HCT116 (cell line): ENCODE results near the gene INAFM1. TPM values are rescaled to one million over a fixed set of nuclear protein-coding genes. Genes with fewer than 3 reads are reported as not detected.

Experiments
- ATAC-seq: fragments of 200-7000 bp; cut with Tn5 transposase; 2 replicates; pipeline ENCODE4 v1.9.1; 2020; ENCODE audit warnings: mild to moderate bottlenecking, moderate library complexity
- BruUV-seq: library from RNA; stranded (reverse); fragments of 400-500 nt; replicated peaks from 2 replicates; lab custom pipeline; 2021; lab: Mats Ljungman, UMichigan
- CTCF ChIA-PET: fragments of 300-600 bp; sonication (Branson Sonifier 250); formaldehyde crosslinking; loops from one replicate; lab custom pipeline; 2021; ENCODE audit warnings: antibody characterized with exemption; lab: Charles Lee
- POLR2A ChIA-PET: fragments of 300-600, 350-600 bp; sonication (Branson Sonifier 250); formaldehyde crosslinking; loops from one replicate; lab custom pipeline; 2021; ENCODE audit warnings: antibody characterized with exemption; lab: Charles Lee
- RAD21 ChIA-PET, 2 experiments: fragments of 300-600 bp; sonication (Branson Sonifier 250); formaldehyde crosslinking; loops; one replicate each; lab custom pipeline; 2023; ENCODE audit warnings: low total read pairs in 2 of 2; ENCODE audit not compliant: uncharacterized antibody in 2 of 2, unreplicated experiment in 2 of 2, low non-redundant PET in 1 of 2; lab: Charles Lee
- DNase-seq: peaks from one replicate; pipeline ENCODE4 v3.0.0-alpha.2; 2010; ENCODE audit warnings: low read depth, low spot score
- H2AFZ ChIP-seq: fragments of 200-600 bp; shearing (Covaris generic), sonication (generic); 2 replicates; pipeline ENCODE4 v1.6.1; 2017; ENCODE audit warnings: low read depth, mixed run types, mixed read lengths, antibody characterized with exemption, low read length; ENCODE audit not compliant: poor library complexity, severe bottlenecking
- H3K27ac ChIP-seq: 2 replicates; pipeline ENCODE4 v1.5.1; 2012; ENCODE audit warnings: low read depth, low read length
- H3K27me3 ChIP-seq: fragments of 200-600 bp; sonication (generic); 2 replicates; pipeline ENCODE4 v1.6.1; 2016; ENCODE audit warnings: mixed run types, low read length, mixed read lengths; ENCODE audit not compliant: insufficient read depth
- H3K36me3 ChIP-seq, 2 experiments: fragments of 200-500 bp in 1 of 2; fragments of 200-600 bp in 1 of 2; sonication (Bioruptor generic) in 1 of 2; sonication (generic) in 1 of 2; 2 replicates each; pipeline versions ENCODE4 v1.5.1 to v1.6.1; 2014 to 2016; ENCODE audit warnings: low read length in 2 of 2, inconsistent platforms in 1 of 2, mixed read lengths in 1 of 2, mixed run types in 1 of 2; ENCODE audit not compliant: insufficient read depth in 2 of 2, control insufficient read depth in 1 of 2
- H3K4me1 ChIP-seq, 2 experiments: fragments of 200-600 bp in 1 of 2; sonication (generic) in 1 of 2; 2 replicates each; pipeline versions ENCODE4 v1.5.1 to v1.6.1; 2012 to 2017; ENCODE audit warnings: low read length in 2 of 2, inconsistent platforms in 1 of 2, mild to moderate bottlenecking in 1 of 2, mixed read lengths in 1 of 2, mixed run types in 1 of 2, moderate library complexity in 1 of 2; ENCODE audit not compliant: insufficient read depth in 2 of 2, control insufficient read depth in 1 of 2
- H3K4me2 ChIP-seq: fragments of 200-600 bp; sonication (generic); 2 replicates; pipeline ENCODE4 v1.6.1; 2017; ENCODE audit warnings: mixed run types, low read length, mixed read lengths
- H3K4me3 ChIP-seq, 2 experiments: fragments of 200-600 bp in 1 of 2; sonication (generic) in 1 of 2; replicated peaks in 1 of 2; 2 replicates each; pipeline ENCODE4 v1.5.1; 2011 to 2016; ENCODE audit warnings: low read length in 2 of 2, control low read depth in 1 of 2, low read depth in 1 of 2, mild to moderate bottlenecking in 1 of 2, mixed read lengths in 1 of 2, mixed run types in 1 of 2
- H3K79me2 ChIP-seq: fragments of 200-600 bp; sonication (generic); 2 replicates; pipeline ENCODE4 v1.6.1; 2017; ENCODE audit warnings: mild to moderate bottlenecking, mixed run types, low read length, moderate library complexity, mixed read lengths; ENCODE audit not compliant: insufficient read depth
- H3K9ac ChIP-seq: fragments of 200-600 bp; sonication (generic); 2 replicates; pipeline ENCODE4 v1.6.1; 2016; ENCODE audit warnings: low read length, mixed read lengths
- H3K9me2 ChIP-seq: fragments of 200-600 bp; sonication (generic), shearing (Covaris generic); 2 replicates; pipeline ENCODE4 v1.6.1; 2017; ENCODE audit warnings: mixed run types, mild to moderate bottlenecking, moderate library complexity; ENCODE audit not compliant: insufficient read depth
- H3K9me3 ChIP-seq, 2 experiments: fragments of 200-500 bp in 1 of 2; fragments of 200-600 bp in 1 of 2; sonication (Bioruptor generic) in 1 of 2; sonication (generic) in 1 of 2; 2 replicates each; pipeline ENCODE4 v1.6.1; 2014 to 2017; ENCODE audit warnings: low read length in 2 of 2, mixed read lengths in 2 of 2, inconsistent platforms in 1 of 2, low read depth in 1 of 2, mild to moderate bottlenecking in 1 of 2, mixed run types in 1 of 2, moderate library complexity in 1 of 2; ENCODE audit not compliant: control insufficient read depth in 1 of 2, insufficient read depth in 1 of 2
- H4K20me1 ChIP-seq: fragments of 200-600 bp; sonication (generic), shearing (Covaris generic); 2 replicates; pipeline ENCODE4 v1.6.1; 2017; ENCODE audit warnings: mixed run types, mild to moderate bottlenecking, moderate library complexity; ENCODE audit not compliant: insufficient read depth
- ATF3 ChIP-seq: IDR thresholded peaks from 2 replicates; pipeline ENCODE4 v1.6.1; 2012
- CEBPB ChIP-seq: IDR thresholded peaks from 2 replicates; pipeline ENCODE4 v1.6.1; 2012; ENCODE audit warnings: low read depth
- EGR1 ChIP-seq: IDR thresholded peaks from 2 replicates; pipeline ENCODE4 v1.6.1; 2012; ENCODE audit warnings: low read depth
- ELF1 ChIP-seq: IDR thresholded peaks from 2 replicates; pipeline ENCODE4 v1.6.1; 2012; ENCODE audit warnings: low read depth, borderline replicate concordance
- EZH2phosphoT487 ChIP-seq: fragments of 200-600 bp; IDR thresholded peaks from 2 replicates; pipeline ENCODE4 v1.6.1; 2018; ENCODE audit warnings: antibody characterized with exemption, borderline replicate concordance
- FOSL1 ChIP-seq: IDR thresholded peaks from 2 replicates; pipeline ENCODE4 v1.6.1; 2012; ENCODE audit warnings: low read depth
- JUND ChIP-seq: IDR thresholded peaks from 2 replicates; pipeline ENCODE4 v1.6.1; 2012
- POLR2A ChIP-seq: IDR thresholded peaks from 2 replicates; pipeline ENCODE4 v1.7.0; 2011; ENCODE audit warnings: borderline replicate concordance; ENCODE audit not compliant: insufficient read depth, insufficient read length; ENCODE audit errors: extremely low read depth
- POLR2AphosphoS5 ChIP-seq: IDR thresholded peaks from 2 replicates; pipeline ENCODE4 v1.6.1; 2011; ENCODE audit warnings: mild to moderate bottlenecking, low read depth, low read length, moderate library complexity
- RAD21 ChIP-seq: IDR thresholded peaks from 2 replicates; pipeline ENCODE4 v1.6.1; 2012; ENCODE audit warnings: low read depth, mild to moderate bottlenecking
- SIN3A ChIP-seq: IDR thresholded peaks from 2 replicates; pipeline ENCODE4 v1.6.1; 2012; ENCODE audit warnings: low read depth
- SRF ChIP-seq: IDR thresholded peaks from 2 replicates; pipeline ENCODE4 v1.6.1; 2012; ENCODE audit warnings: low read depth
- YY1 ChIP-seq: IDR thresholded peaks from 2 replicates; pipeline ENCODE4 v1.6.1; 2011; ENCODE audit warnings: low read length, low read depth, moderate library complexity, mild to moderate bottlenecking; ENCODE audit not compliant: insufficient replicate concordance; ENCODE audit errors: extremely low read depth
- ZFX ChIP-seq: fragments of 450-650 bp; IDR thresholded peaks from 2 replicates; pipeline ENCODE4 v1.6.1; 2017
- ZNF274 ChIP-seq: fragments of 200-500 bp; sonication (Bioruptor generic); IDR thresholded peaks from 2 replicates; pipeline ENCODE4 v1.6.1; 2014; ENCODE audit warnings: mild to moderate bottlenecking, low read depth, low read length, inconsistent platforms
- intact Hi-C: fragments of 100-400 bp; cut with micrococcal nuclease; formaldehyde crosslinking; loops from 2 replicates; pipeline ENCODE4 v1.10.0; 2022
- total RNA-seq: library from RNA; stranded (reverse); gene quantifications from one replicate; pipeline ENCODE4 v1.2.1, GENCODE V29; 2021; ENCODE audit not compliant: unreplicated experiment
- TF ChIP-seq, protein P1 (sequence below), 3 experiments: fragments of 200-600 bp in 1 of 3; sonication (generic) in 1 of 3; IDR thresholded peaks in 2 of 3; conservative IDR thresholded peaks in 1 of 3; 2 replicates each; pipeline ENCODE4 v1.5.1; 2012 to 2017; ENCODE audit warnings: low read depth in 2 of 3, low read length in 2 of 3, antibody characterized with exemption in 1 of 3, borderline replicate concordance in 1 of 3, control low read depth in 1 of 3, mild to moderate bottlenecking in 1 of 3, mixed read lengths in 1 of 3, mixed run types in 1 of 3, moderate library complexity in 1 of 3; ENCODE audit not compliant: insufficient read depth in 1 of 3
- TF ChIP-seq, protein P2 (sequence below): IDR thresholded peaks from 2 replicates; pipeline ENCODE4 v1.6.1; 2012
- TF ChIP-seq, protein P3 (sequence below): IDR thresholded peaks from 2 replicates; pipeline ENCODE4 v1.6.1; 2011; ENCODE audit warnings: mild to moderate bottlenecking, low read length, moderate library complexity; ENCODE audit not compliant: insufficient replicate concordance; ENCODE audit errors: extremely low read depth

Gene INAFM1
- total RNA-seq, 1 experiment from 2014 or later = 22.9 TPM

DNA sequence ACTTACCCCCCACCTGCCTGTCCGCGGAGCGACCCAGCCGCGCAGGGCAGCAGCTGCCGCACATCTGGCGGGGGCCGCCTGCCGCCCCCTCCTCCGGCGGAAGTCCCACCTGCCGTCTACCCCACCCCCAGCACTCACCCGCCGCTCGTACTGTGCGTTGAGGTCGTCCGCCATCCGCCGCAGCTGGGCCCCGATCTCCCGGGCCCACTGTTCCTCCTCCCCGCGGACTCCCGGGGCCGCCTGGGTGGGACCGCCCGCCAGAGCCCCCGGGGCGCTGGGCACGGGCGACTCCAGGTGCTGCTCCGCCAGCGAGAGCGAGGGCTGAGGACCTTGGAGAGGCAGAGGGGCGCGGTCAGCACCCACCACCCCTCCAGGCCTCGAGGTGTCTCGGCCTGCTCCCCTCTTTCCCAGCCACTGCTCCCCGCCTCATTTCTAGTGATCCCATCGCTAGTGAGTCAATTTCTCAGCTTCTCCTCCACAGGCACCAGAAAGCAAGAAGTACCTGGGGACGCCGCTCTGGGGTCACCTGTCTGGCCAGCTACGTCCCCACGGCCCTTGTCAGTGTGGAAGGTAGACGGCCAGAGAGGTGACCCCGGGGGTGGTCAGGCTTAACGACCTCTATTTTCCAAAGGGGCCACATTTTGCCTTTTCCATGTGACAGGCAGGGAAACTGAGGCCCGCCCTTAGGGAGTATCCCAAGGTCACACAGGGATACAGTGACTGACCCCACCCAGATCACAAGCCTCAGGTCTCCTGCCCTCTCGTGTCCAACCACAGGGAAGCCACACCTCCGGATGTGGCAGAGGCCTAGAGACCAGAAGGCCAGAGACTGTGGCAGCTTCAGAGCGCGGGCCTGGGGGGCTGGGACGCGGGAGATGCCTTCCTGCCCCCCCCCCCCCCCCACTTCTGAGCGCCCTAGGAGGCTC, 48.0 kb upstream of the INAFM1 start (continued):
- TF ChIP-seq, protein P1, sequence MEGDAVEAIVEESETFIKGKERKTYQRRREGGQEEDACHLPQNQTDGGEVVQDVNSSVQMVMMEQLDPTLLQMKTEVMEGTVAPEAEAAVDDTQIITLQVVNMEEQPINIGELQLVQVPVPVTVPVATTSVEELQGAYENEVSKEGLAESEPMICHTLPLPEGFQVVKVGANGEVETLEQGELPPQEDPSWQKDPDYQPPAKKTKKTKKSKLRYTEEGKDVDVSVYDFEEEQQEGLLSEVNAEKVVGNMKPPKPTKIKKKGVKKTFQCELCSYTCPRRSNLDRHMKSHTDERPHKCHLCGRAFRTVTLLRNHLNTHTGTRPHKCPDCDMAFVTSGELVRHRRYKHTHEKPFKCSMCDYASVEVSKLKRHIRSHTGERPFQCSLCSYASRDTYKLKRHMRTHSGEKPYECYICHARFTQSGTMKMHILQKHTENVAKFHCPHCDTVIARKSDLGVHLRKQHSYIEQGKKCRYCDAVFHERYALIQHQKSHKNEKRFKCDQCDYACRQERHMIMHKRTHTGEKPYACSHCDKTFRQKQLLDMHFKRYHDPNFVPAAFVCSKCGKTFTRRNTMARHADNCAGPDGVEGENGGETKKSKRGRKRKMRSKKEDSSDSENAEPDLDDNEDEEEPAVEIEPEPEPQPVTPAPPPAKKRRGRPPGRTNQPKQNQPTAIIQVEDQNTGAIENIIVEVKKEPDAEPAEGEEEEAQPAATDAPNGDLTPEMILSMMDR (IDR thresholded peaks at IDR 0.05 in 2 of 3, conservative IDR thresholded peaks at IDR 0.05 in 1 of 3; ENCODE audit: borderline replicate concordance in 1 of 3, insufficient read depth in 1 of 3, low read depth in 2 of 3, low read length in 2 of 3) = no peak

GRCh38 chr19:47227352-47228167, 47.1 kb upstream of the INAFM1 start:
- BruUV-seq = no TSS peak
- Histone ChIP-seq H2AFZ (no peak overlapping the region), H4K20me1 (no peaks in the 10 kb centered on the region), H3K36me3 (no peaks in the 10 kb centered on the region), H3K9me2 (no peaks in the 10 kb centered on the region), H3K79me2 (peaks cover 22% of the 10 kb centered on the region), H3K27ac (peak overlapping the region; percentile 97), H3K9ac (peak overlapping the region; percentile 87), H3K4me3 (peak overlapping the region; percentile 76 to 78), H3K4me2 (peak overlapping the region; percentile 100), H3K4me1 (peaks cover 27 to 66% of the 10 kb centered on the region in 2 experiments), H3K9me3 (no peaks in the 10 kb centered on the region), H3K27me3 (no peaks in the 10 kb centered on the region)
- intact Hi-C loops = no loop called here
- ChIA-PET CTCF (interaction anchor here (2.6 to 2.7 kb wide), 2 partner anchors 17 kb away, joined by 16 read pairs; no protein-coding TSS in a partner anchor), POLR2A (interaction anchor here (0.8 to 3.5 kb wide), 7 partner anchors 13 to 114 kb away, joined by 3 to 39 read pairs (median 8); partner anchors contain the start of gene ZC3H4), RAD21 (no interaction called here)
- DNase-seq (peak; percentile 87), ATAC-seq (peak; percentile 39)
- TF ChIP-seq CEBPB (peak; percentile 91; the same call in 1 of the 2 replicates), ATF3 (no peak), JUND (0 out of 2 replicates have a peak, but pooled peaks have one; percentile 14), YY1 (peak; percentile 23), ZNF274 (no peak), POLR2A (peak; percentile 14), EZH2phosphoT487 (no peak), SIN3A (peak; percentile 17), POLR2AphosphoS5 (peak; percentile 71), RAD21 (no peak), SRF (no peak), ZFX (peak; percentile 3; the same call in 1 of the 2 replicates), FOSL1 (no peak), ELF1 (no peak), EGR1 (peak; percentile 65; the same call in 1 of the 2 replicates)
- TF ChIP-seq, protein P2, sequence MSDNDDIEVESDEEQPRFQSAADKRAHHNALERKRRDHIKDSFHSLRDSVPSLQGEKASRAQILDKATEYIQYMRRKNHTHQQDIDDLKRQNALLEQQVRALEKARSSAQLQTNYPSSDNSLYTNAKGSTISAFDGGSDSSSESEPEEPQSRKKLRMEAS = peak; percentile 2; the same call in 1 of the 2 replicates
- TF ChIP-seq, protein P3, sequence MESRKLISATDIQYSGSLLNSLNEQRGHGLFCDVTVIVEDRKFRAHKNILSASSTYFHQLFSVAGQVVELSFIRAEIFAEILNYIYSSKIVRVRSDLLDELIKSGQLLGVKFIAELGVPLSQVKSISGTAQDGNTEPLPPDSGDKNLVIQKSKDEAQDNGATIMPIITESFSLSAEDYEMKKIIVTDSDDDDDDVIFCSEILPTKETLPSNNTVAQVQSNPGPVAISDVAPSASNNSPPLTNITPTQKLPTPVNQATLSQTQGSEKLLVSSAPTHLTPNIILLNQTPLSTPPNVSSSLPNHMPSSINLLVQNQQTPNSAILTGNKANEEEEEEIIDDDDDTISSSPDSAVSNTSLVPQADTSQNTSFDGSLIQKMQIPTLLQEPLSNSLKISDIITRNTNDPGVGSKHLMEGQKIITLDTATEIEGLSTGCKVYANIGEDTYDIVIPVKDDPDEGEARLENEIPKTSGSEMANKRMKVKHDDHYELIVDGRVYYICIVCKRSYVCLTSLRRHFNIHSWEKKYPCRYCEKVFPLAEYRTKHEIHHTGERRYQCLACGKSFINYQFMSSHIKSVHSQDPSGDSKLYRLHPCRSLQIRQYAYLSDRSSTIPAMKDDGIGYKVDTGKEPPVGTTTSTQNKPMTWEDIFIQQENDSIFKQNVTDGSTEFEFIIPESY = no peak
